ENCODE measurements around the gene ADRB2. TPM values are rescaled to one million over a fixed set of nuclear protein-coding genes. Genes with fewer than 3 reads are reported as not detected.

ADRB2 gene
- total and polyA plus RNA-seq, 10 of the 15 experiments (the other 5 are each of a cell fraction or from before 2014, with no cell fraction given): 0.03 to 0.34 (median 0.18) TPM; not detected in 1

DNA sequence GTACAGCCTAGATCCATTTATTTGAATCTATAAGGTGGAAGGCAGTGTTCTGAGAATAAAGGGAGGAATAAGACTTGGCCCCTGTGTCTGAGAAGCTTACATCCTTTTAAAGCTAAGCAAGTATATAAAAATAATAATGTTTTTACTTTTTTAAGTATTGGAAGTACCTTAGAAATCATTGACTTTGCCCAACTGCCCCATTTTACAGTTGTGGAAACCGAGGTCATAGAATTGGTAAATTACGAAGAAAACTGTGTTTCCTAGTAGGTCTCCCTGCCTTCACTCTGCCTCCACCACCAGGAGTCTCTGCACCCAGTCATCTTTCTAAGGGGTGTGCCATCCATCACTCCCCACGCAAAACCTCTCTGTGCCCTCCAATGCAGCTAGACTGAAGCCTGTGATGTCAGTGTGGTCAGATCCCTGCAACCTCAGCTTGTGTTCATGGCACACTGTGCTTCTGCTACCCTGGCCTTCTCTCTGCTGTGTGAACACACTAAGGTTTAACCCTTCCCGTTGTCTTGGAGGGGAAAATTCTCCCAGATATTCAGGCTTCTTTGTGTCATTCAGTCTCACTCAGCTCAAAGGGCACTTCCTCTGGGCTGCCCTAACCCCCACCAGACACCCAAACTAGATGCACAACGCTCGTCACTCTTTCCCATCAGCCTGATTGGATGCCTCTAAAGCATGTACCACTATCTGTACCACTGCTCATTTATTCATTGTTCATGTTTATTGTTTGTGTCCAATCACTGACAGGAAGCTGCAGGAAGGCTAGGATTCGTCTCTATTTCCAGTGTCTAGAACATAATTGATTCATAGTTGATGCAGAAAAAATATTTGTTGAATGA lies 18.2 kb downstream of the ADRB2 start:
- no peaks in the 10 kb centered on the region for H4K20me1 ChIP-seq (ENCODE audit: control insufficient read depth, insufficient read depth)
- TF ChIP-seq ZNF24 (IDR thresholded peaks at IDR 0.05) (no peak), SIX5 (IDR thresholded peaks at IDR 0.05; ENCODE audit: low read depth, low read length, severe bottlenecking) (no peak), EGR1 (IDR thresholded peaks at IDR 0.05; ENCODE audit: borderline replicate concordance in 1 of 2, low read depth in 2 of 2, low read length in 2 of 2) (no peak), NFYA (IDR thresholded peaks at IDR 0.05; ENCODE audit: borderline replicate concordance, low read depth, low read length) (no peak), TCF7 (IDR thresholded peaks at IDR 0.05; ENCODE audit: borderline replicate concordance) (no peak), ESRRA (IDR thresholded peaks at IDR 0.05; ENCODE audit: low read length) (no peak), MYC (IDR thresholded peaks at IDR 0.05; ENCODE audit: insufficient read depth, insufficient read length, insufficient replicate concordance, low read length, severe bottlenecking) (no peak), SMC3 (IDR thresholded peaks at IDR 0.05; ENCODE audit: borderline replicate concordance, low read length) (no peak), HDAC6 (IDR thresholded peaks at IDR 0.05; ENCODE audit: unreplicated experiment) (no peak), SPI1 (IDR thresholded peaks at IDR 0.05; ENCODE audit: borderline replicate concordance, insufficient read depth, low read depth, low read length) (no peak), SREBF1 (IDR thresholded peaks at IDR 0.05; ENCODE audit: low read length) (no peak), SUPT20H (IDR thresholded peaks at IDR 0.05; ENCODE audit: borderline replicate concordance, control insufficient read depth, low read depth, low read length) (no peak), HCFC1 (IDR thresholded peaks at IDR 0.05; ENCODE audit: low read length) (no peak), NFXL1 (IDR thresholded peaks at IDR 0.05; ENCODE audit: borderline replicate concordance) (no peak)
- TF ChIP-seq, protein P1, sequence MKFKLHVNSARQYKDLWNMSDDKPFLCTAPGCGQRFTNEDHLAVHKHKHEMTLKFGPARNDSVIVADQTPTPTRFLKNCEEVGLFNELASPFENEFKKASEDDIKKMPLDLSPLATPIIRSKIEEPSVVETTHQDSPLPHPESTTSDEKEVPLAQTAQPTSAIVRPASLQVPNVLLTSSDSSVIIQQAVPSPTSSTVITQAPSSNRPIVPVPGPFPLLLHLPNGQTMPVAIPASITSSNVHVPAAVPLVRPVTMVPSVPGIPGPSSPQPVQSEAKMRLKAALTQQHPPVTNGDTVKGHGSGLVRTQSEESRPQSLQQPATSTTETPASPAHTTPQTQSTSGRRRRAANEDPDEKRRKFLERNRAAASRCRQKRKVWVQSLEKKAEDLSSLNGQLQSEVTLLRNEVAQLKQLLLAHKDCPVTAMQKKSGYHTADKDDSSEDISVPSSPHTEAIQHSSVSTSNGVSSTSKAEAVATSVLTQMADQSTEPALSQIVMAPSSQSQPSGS (IDR thresholded peaks at IDR 0.05; ENCODE audit: low read length): no peak
- TF ChIP-seq, protein P2, sequence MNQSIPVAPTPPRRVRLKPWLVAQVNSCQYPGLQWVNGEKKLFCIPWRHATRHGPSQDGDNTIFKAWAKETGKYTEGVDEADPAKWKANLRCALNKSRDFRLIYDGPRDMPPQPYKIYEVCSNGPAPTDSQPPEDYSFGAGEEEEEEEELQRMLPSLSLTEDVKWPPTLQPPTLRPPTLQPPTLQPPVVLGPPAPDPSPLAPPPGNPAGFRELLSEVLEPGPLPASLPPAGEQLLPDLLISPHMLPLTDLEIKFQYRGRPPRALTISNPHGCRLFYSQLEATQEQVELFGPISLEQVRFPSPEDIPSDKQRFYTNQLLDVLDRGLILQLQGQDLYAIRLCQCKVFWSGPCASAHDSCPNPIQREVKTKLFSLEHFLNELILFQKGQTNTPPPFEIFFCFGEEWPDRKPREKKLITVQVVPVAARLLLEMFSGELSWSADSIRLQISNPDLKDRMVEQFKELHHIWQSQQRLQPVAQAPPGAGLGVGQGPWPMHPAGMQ (IDR thresholded peaks at IDR 0.05; ENCODE audit: borderline replicate concordance): no peak
- TF ChIP-seq, protein P3, sequence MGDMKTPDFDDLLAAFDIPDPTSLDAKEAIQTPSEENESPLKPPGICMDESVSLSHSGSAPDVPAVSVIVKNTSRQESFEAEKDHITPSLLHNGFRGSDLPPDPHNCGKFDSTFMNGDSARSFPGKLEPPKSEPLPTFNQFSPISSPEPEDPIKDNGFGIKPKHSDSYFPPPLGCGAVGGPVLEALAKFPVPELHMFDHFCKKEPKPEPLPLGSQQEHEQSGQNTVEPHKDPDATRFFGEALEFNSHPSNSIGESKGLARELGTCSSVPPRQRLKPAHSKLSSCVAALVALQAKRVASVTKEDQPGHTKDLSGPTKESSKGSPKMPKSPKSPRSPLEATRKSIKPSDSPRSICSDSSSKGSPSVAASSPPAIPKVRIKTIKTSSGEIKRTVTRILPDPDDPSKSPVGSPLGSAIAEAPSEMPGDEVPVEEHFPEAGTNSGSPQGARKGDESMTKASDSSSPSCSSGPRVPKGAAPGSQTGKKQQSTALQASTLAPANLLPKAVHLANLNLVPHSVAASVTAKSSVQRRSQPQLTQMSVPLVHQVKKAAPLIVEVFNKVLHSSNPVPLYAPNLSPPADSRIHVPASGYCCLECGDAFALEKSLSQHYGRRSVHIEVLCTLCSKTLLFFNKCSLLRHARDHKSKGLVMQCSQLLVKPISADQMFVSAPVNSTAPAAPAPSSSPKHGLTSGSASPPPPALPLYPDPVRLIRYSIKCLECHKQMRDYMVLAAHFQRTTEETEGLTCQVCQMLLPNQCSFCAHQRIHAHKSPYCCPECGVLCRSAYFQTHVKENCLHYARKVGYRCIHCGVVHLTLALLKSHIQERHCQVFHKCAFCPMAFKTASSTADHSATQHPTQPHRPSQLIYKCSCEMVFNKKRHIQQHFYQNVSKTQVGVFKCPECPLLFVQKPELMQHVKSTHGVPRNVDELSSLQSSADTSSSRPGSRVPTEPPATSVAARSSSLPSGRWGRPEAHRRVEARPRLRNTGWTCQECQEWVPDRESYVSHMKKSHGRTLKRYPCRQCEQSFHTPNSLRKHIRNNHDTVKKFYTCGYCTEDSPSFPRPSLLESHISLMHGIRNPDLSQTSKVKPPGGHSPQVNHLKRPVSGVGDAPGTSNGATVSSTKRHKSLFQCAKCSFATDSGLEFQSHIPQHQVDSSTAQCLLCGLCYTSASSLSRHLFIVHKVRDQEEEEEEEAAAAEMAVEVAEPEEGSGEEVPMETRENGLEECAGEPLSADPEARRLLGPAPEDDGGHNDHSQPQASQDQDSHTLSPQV (IDR thresholded peaks at IDR 0.05): no peak

More for the DNA sequence above, 18.2 kb downstream of the ADRB2 start:
- H3K27me3 ChIP-seq (replicated peaks in 1 of 2; ENCODE audit: control insufficient read depth in 2 of 2, insufficient read depth in 2 of 2, low read length in 1 of 2): no peaks in the 10 kb centered on the region; a peak in 2 of 4 replicates
- H3K4me3 ChIP-seq: no peak overlapping the region
- DNase-seq (ENCODE audit: low read depth, low spot score) (no peak), FAIRE-seq (no peak), ATAC-seq (peak; percentile 40; the same call in 2 of the 3 replicates)
- RAD21 ChIA-PET (ENCODE audit: unreplicated experiment): no interaction called here
- WGBS (ENCODE audit: insufficient coverage, insufficient replicate concordance, low lambda C conversion rate, missing lambda C conversion rate): 50% methylated on average over 7 of the region's 7 CpGs
- no peak overlapping the region for H3K9ac ChIP-seq (ENCODE audit: control insufficient read depth, insufficient read depth, low read length)
- POLR2A ChIA-PET: no interaction called here
- no peak overlapping the region for H2AFZ ChIP-seq (ENCODE audit: control insufficient read depth, low read depth, low read length)
- no peaks in the 10 kb centered on the region for H3K4me1 ChIP-seq (ENCODE audit: control insufficient read depth, insufficient read depth, low read length)
- no TSS peak for BruUV-seq (replicated peaks)
- SMC1A ChIA-PET (ENCODE audit: uncharacterized antibody, unreplicated experiment): interaction anchor here (1.1 to 1.7 kb wide), 2 partner anchors 13 to 16 kb away, joined by 3 to 4 read pairs; no protein-coding TSS in a partner anchor
- no peak overlapping the region for H3K4me2 ChIP-seq (ENCODE audit: control insufficient read depth, insufficient read depth)
- H3K9me3 ChIP-seq (replicated peaks; ENCODE audit: control insufficient read depth, insufficient read depth, low read length): no peaks in the 10 kb centered on the region
- CTCF ChIA-PET: interaction anchor here (1.0 to 1.2 kb wide), 2 partner anchors 9 to 111 kb away, joined by 3 read pairs; no protein-coding TSS in a partner anchor
- H3K79me2 ChIP-seq (ENCODE audit: control insufficient read depth, insufficient read depth, low read length): no peaks in the 10 kb centered on the region
- H3K36me3 ChIP-seq (ENCODE audit: control insufficient read depth in 2 of 2, insufficient read depth in 2 of 2, low read length in 1 of 2): no peaks in the 10 kb centered on the region
- H3K27ac ChIP-seq (ENCODE audit: control insufficient read depth, insufficient read depth): no peak overlapping the region
- in situ Hi-C loops (cut with MboI): no loop called here
- intact Hi-C loops (cut with micrococcal nuclease; ENCODE audit: unreplicated experiment): no loop called here

Measured in GM12878 (cell line).